GM19099 (cell line): ENCODE data around the gene XPO4.

ENCODE experiments used
- POLR2A ChIP-seq: IDR thresholded peaks from 3 replicates; pipeline ENCODE4 v1.6.1; 2011; ENCODE audit warnings: low read depth; ENCODE audit not compliant: insufficient read length; ENCODE audit errors: extremely low read depth

The XPO4 gene

GRCh38 chr13:20778311-20778710 lies 124.2 kb downstream of the XPO4 start:
- no peak for TF ChIP-seq POLR2A

GRCh38 chr13:20776751-20777150 lies 125.8 kb downstream of the XPO4 start:
- no peak for TF ChIP-seq POLR2A

GRCh38 chr13:20775961-20776360 lies 126.6 kb downstream of the XPO4 start:
- TF ChIP-seq POLR2A: no peak

GRCh38 chr13:20774746-20775145 lies 127.8 kb downstream of the XPO4 start:
- TF ChIP-seq POLR2A: no peak

GRCh38 chr13:20773194-20774080 lies 129.1 kb downstream of the XPO4 start, which contains the start of gene EEF1AKMT1:
EEF1AKMT1 (minus strand) TSS chr13:20773961; CDS start chr13:20757598, 16,363 bp downstream.
- TF ChIP-seq POLR2A: peak; percentile 97

GRCh38 chr13:20772401-20773131 lies 130.0 kb downstream of the XPO4 start:
- no peak for TF ChIP-seq POLR2A

- TF ChIP-seq POLR2A: no peak
Measured at GRCh38 chr13:20769834-20770233, 132.7 kb downstream of the XPO4 start.

GRCh38 chr13:20769091-20769490 lies 133.5 kb downstream of the XPO4 start:
- TF ChIP-seq POLR2A: no peak

GRCh38 chr13:20767309-20767943 lies 135.1 kb downstream of the XPO4 start:
- no peak for TF ChIP-seq POLR2A

GRCh38 chr13:20760872-20761271 lies 141.7 kb downstream of the XPO4 start:
- TF ChIP-seq POLR2A: no peak

GRCh38 chr13:20754009-20754408 lies 148.5 kb downstream of the XPO4 start:
- no peak for TF ChIP-seq POLR2A

GRCh38 chr13:20749377-20749776 lies 153.2 kb downstream of the XPO4 start:
- TF ChIP-seq POLR2A: no peak

- no peak for TF ChIP-seq POLR2A
Measured at GRCh38 chr13:20740021-20740420, 162.5 kb downstream of the XPO4 start.

- no peak for TF ChIP-seq POLR2A
Measured at GRCh38 chr13:20738616-20739015, 163.9 kb downstream of the XPO4 start.
